Stimulated activated naive CD4-positive, alpha-beta T cell treated with Interleukin-2 at 50 U/mL for 16 hours (primary cell): ENCODE results near the gene FILIP1.
A peak's percentile ranks its signal among the peaks of the same experiment; 100 is the strongest.

Experiments
- DNase-seq: peaks from one replicate; lab custom pipeline; 2025; lab: John Stamatoyannopoulos, UW

Gene FILIP1

DNA sequence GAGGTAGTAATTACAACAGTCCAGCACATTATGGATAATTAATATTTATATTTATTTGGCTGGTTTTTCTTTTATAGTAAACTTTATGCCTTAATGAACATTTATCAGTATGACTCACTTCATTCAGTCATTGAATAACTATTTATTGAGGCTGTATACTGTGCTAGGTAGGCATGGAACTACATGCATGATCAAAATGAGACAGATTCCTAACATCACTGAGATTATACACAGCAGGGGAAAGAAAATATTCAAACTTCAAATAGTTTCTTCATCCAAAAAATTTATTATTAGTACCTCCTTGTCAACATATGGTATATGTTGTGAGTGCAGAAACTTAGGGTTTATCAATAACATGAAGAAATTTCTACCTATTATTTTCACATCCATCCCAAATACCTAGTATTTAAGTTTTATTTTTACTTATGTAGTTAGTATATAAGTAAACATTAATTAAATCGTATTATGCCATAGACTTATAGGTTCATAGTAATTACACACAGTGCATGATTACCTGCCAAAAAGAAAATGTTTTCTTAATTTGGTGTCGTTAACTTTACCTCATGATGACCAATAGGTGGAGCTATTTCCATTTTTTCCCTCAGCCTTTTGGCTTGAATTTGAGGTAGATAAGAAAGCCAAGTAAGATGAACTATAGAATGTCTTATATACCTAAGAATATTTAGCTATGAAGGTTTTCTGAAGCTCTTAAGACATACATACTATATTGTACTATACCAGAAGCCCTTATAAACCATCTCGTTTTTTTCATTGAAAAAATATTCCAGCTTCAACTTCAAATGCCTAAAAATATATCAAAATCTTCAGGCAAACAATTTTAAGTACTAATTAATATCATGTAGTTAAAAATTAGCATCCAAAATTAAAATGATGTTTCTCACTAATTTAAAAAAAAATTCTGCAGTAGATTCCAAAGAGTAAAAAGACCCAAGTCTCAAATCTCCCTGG, 196.5 kb downstream of the FILIP1 start:
- DNase-seq: no peak

DNA sequence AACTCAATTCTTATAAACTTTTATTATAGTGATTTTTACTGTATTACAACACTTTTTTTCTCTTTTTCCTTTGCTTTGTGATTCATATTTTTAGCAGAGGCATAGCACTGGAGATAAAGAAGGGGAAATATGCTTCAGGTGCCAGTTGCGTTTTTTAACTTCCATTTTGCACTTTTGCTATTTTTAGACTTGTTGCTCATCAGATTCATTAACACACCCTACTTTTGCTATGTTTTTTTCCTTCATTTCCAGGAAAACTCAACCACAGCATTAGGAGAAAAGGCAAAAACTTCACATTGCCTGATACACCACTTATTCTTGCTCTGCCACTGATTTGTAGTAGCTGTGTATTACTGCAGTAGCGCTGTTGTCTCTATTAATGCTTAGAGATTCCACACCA, 201.0 kb downstream of the FILIP1 start:
- DNase-seq: no peak

DNA sequence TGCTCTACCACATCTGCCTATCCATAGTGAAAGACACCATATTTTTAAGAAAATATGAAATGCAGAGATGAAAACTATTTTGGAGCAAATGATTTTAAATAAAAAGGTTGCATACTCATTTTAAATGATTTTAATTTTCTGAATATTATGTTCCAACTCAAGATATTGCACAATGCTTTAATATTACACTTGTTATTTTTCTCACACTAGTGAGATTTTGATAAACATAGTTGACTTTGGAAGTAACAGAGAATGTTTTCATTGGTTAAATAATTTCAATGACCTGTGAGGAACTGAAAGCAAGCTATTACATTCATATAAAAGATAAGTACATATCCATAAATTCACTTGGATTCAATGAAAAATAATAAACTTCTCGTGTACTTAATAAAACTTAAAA, 201.9 kb downstream of the FILIP1 start:
- no peak for DNase-seq

DNA sequence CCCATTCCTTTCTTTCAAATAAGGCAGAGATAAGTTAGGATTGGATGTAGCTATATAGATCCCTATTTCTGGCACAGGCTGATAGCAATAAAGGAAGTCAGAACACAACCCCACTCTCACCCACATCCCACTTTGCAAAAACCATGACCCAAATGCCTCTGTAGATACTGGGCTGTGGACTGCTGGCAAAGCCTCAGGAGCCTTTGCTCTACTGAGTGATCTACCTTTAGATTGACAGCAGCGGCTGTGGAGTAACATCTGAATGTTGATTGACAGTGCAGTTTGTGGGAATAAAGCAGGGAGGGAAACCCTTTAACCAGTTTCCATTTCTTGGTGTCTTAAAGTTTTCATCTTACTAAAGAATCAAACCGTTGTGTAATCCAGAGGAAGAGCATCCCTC, 202.3 kb downstream of the FILIP1 start:
- no peak for DNase-seq

DNA sequence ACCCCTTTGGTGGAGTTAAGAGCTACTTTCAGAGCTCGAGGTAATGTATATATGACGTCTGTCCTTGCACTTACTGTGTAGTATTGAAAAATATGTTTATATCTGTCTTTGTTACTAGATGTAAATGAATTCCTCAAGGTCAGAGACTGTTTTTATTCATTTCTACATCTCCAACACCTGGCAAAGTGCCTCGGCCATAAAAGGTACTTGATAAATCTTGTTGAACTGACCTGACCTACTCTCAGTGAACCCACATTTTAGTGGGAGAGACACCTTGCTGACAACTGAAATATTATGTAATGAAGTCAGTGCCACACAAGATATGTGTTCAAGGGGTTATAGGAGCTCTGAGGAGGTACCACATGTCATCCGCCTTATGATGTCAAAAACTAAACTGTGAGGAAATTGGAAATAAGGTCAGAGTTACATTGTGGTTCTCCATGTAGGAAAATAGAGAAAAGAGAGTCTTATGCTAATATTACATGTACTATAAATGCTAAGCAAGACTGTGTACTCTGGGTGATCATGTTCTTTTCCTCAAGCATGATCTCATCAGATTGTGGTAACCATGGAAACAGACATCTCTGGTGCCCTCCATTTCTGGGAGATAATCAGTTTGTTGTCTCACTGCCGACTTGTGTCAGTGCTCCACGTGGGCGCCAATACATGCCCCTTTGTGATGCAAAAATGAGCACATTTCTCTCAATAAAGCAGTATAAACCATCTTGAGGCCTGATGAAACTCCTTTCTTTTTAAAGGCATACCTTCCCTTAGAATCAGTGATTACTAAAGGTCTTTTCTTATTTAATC, 203.3 kb downstream of the FILIP1 start:
- DNase-seq: no peak

DNA sequence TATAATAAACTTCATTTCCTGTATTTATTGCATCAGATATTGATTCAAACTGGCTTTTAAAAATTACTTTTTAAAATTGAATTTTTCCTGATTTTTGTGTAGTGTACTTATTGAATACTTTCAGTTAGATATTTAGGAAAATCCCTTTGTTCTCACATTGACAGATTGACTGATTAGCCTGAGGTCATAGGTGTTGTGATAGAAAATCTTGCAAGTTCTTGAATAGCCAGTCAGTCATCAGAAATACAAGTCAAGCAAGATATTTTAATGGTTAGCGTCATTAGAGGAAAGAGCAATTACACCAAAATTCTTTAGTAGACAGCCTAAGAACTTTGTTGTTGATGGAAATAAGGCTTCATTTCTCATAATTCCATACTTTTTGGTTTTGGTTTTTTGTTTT, 205.6 kb downstream of the FILIP1 start:
- no peak for DNase-seq

DNA sequence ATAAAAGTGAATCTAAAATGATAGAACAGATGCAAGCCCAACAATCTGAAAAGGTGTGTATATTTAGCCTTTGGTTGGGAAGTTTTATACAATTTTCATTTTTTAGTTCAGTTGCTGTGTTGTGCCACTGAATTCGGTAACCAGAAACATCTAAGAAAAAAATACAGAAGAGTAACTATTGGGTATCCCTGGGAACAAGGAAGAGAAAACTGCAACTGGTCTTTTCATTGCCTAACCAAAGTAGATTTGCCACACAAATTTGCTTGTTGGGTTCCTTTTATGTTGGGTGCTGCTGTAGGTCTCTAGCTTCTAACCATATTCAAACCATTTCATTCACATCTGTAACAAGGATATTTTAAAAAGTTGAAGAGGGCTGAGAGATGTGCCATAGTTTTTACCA, 206.2 kb downstream of the FILIP1 start:
- DNase-seq: no peak

DNA sequence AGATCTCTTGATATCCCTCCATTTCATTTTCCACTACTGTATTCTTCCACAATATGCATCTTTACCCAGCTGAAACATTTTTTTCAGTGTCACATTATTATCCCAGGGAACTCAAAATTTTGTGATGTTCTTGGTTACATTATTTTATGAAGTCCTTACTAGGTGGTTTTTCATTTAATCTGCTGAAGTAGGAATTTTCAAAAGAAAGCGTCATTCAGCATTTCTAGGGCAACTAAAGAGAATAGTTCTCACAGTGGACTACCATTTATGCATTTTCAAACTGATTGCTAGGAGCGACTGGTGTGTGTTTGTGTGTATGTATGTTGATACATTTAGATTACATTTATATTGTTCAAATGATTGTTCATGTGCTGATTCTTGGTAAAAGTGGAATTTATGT, 206.6 kb downstream of the FILIP1 start:
- no peak for DNase-seq

DNA sequence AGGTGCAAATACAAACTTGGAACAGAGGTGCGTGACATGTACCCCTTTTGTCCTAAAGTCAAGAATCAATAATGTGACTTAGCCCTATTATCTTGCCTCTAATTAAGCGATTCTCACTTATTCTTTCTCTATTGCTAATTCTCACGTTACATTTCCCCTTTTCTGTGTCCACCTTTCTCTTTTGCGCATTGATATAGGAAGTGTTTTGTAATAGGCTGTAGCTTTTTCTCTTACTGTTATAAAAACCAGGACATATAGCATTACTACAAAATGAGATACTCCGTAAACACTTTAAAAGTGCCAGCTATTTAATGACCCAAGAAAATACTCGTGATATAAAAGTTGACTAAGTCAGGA, 208.3 kb downstream of the FILIP1 start:
- no peak for DNase-seq

DNA sequence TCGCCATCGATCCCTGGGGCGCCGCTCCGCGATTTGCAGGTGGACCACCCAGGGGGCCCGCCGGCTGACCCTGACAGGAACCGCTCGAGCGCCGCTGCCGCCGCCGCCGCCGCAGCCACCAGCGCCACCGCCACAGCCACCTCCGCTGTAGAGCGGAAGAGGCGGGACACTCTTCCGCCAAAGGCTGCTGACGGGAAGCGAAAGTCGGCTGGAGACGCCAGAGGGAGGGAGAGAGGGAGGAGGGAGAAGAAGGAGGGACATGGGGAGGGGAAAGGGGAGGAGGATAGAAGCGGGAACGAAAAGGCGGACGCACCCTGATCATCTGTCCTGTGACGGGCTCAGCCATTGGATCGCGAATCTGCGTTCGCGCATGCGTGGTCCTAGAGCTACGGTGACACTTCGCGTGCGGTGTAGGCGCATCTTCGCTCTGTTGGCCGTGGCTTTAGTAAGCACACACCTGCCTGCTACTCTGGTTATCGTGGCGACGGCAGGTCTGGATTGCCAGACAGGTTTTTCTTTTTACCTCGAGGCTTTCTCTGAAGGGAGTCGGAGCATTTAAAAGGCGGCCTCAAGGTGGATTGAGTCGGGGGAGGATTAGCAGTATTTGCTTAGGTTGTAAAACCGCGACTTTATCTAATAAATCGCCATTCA, 208.8 kb downstream of the FILIP1 start, which contains the start of gene TMEM30A:
Gene TMEM30A, minus strand, starts transcription at position 161 of the 651 bp plus-strand sequence. Its CDS starts 154 bp downstream, at position 7.
- DNase-seq: peak; percentile 97

DNA sequence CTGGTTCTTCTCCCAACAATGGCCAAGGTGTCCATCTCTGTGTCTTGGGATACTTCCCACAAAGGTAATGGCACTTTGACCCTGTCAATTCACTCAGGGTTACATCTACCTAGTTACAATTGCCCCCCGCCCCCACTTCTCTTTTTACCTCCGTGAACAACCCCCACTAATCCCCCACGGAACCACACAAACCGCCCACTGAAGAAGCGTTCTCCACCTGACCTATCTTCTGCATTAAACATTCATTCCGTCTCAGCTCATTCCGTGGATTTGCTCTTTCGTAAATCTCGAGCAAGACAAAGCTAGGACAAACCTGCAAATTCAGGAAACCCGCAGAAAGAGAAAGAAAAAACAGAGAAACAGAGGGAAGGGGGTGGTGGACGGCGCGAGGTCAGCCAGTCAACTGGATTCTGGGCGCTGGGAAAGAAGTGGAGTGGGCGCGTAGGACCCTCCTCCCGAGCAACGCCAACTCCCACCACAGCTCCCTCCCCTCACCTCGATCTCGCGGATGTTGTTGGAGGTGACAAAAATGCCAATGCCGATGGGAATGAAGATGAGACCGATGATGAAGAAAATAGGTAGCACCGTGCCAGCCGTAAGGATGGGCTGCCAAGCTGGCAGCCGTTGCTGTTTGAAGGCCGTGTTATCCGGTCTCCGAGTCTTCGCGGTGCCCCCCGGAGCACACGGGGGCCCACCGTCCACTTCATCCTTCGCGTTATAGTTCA, 209.5 kb downstream of the FILIP1 start:
- no peak for DNase-seq

DNA sequence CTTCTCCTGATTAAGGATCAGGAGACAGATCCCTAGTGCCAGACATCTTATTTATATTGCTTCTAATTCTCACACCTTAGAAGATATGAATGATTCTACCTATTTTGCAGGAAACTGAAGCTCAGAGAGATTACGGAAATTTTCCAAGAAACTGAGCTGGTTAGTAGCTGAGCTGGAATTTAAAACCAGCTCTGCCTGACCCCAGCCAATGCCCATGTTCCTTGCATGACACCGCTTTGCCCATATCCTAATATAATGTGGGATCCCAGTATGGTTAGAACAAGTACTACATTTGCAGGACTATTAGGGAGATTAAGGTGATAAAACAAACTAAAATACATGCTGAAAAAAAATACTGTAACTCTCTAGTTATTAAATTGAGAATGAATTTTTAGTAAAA, 210.9 kb downstream of the FILIP1 start:
- DNase-seq: no peak

DNA sequence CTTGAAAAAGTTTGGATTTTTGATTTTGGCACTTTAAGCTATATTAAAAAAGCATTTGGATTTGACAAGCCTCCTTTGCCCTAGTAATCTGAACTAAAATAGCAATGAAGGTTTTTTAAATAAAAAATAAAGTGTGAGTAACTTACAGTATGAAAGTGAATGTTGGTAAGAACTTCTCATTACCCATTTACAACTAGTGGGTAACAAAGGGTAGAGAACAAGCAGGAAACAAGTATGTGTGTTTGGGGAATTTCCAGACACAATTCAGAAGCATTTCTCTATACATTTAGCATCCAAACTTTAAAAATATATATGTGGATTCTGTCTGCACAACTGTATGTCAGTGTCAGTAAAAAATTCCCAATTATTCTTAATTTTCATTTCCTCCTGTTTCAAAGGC, 211.9 kb downstream of the FILIP1 start:
- DNase-seq: no peak

DNA sequence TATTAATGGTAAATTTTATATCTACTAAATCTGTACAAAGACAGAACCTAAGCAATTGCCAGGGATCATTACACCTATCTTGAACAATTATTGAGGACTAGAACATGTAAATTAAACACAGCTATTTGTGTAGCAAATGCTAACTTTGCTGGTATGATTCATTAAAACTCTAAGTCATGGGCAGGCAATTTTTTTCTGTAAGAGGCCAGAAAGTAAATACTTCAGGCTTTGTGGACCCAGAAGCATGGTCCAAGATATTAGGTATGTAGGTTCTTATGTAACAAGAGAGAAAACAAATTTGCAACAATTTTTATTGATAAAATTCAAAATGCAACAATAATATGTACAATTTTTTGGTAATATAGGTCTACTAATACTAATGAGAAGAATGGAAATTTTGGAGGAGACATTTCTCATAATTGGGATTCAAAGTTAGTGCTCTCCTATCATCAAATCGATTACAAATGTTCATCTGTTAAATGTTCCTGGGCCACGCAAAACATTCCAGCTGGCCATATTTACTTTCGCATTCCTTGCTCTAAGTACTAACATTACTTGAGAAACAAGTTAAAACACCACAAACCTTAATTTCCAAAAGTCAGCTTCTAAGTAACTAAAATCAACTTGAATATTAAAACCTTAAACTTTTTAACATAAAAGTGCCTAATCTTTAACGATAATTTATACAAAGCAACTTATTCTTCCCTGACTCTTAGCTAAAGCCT, 213.3 kb downstream of the FILIP1 start:
- DNase-seq: no peak

DNA sequence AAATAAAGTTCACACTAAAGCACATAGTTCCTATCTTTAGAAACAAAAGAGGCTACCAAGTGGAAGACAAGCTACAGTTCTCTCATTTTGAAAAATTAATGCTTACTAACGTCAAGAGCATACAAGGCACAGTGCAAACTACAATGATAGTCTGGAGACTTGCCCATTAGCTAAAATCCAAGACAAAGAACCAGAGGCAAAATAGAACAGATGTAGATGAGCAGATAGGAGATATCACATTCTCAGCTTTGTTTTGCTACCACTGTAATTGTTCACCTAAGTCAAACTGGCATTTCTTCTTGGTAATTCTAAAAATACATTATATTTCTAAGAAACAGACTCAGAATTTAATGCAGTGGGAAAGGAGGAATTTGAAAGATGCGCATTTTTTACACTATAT, 214.2 kb downstream of the FILIP1 start:
- no peak for DNase-seq

DNA sequence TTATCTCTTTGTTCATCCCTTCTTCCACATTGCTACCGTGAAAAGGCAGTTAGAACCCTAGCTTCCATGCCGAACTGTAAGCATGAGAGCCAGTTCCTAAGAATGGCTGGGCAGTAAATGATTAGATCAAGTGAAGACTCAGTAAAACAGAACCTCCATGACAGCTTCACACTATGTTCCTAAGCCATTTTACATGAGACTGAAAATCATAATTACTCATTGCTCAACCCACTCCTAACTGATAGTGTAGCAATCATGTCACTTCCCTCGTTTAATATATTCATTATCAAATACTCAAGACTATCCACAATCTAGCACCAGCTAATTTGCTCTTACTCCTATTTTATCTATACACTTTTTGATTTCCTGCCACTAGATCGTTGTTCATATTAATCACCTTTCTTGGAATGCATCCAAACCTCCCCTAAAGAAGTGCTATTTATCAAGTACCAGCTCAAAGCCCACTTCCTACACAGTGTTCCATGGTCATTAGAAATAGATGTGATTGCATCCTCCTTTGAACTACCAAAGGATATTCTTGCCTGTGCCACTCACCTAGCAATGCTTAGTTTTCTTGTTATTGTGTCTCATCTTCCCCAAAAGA, 215.0 kb downstream of the FILIP1 start:
- DNase-seq: no peak

DNA sequence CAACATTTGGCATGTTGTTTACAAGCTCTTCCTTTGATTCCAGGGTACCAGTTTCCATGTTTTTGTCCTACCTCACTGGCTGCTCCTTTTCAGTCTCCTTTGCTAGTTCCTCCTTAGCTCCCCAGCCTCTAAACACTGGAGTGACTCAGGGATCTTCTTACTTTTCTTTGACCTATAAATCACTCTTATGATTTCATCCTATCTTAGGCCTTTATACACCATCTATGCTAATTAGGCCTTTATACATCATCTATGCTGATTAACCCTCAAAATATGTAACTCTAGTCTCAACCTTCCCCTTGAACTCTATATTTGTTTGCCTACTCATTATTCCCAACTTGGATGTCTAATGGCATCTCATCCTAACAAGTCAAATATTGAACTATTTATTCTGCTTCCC, 218.5 kb downstream of the FILIP1 start:
- no peak for DNase-seq

DNA sequence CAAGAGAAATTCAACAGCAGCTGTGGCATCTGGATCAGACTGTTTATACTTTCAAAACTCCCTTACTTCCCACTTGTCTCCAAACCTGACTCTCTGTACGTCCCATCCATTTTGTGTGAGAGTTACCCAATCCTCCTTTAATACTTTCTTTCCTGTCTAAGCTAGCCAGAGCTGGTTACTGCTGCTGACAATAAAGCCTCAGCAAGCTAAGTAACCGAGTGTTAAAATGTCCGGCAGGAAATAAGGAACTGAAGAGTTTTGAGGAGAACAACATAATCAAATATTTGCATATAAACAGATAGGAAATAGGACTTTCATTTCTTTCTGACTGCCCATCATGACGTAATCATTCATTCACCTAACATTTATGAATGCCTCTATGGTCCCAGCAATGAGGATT, 220.6 kb downstream of the FILIP1 start:
- no peak for DNase-seq

DNA sequence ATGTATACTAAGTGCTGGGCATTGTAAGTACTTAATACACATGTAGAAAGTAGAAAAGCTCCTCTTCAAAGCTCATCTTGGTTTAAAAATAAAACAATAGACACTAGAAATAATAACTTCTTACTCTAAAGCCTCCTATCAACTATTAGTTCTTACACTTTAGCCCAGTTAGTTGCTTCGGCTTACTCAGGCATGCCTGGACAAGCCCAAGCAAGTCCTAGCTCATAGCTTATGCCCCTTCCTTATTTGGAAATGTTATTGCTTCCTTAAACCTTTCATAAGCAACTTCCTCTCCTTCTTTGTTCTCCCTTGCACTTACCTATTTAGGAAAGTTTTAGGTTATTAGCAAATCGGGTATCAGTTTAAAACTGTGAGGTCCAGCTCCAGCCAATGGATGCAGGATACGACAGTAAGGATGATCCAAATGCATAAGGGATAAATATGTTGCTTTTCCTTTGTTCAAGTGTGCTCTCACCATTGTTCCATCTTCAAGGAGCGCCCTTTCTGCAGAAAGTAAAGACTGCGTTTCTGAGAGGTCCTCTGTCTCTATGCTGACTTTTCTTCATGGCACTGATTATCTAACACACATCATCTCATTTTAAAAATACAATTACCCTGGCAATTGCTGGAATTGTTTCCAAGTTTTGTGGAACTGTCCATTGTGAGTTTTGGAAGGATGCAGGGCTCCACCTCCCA, 221.3 kb downstream of the FILIP1 start:
- no peak for DNase-seq

DNA sequence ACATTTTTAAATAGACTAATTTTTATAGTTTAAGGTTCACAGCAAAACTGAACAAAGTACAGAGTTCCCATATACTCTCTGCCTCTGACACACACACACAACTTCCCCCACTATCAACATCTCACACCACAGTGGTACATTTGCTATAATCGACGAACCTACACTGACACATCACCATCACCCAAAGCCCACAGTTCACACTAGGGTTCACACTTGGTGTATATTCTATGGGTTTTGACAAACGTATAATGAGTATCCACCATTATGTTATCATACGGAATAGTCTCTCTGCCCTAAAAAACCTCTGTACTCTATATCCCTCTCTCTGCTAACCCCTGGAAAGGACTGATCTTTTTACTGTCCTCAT, 224.6 kb downstream of the FILIP1 start:
- no peak for DNase-seq
